Left ventricle myocardium inferior (tissue), 1 donor: ENCODE data around the gene MAP6D1. TPM values are rescaled to one million over a fixed set of nuclear protein-coding genes. Genes with fewer than 3 reads are reported as not detected.

Experiments
- DNase-seq: peaks from one replicate; pipeline ENCODE4 v3.0.0-alpha.2; 2020
- H3K27ac ChIP-seq: fragments of 200-600 bp; replicated peaks from 2 replicates; pipeline ENCODE4 v1.8.0; 2021
- H3K27me3 ChIP-seq: fragments of 200-600 bp; 2 replicates; pipeline ENCODE4 v1.8.0; 2021; ENCODE audit warnings: low read depth
- H3K36me3 ChIP-seq: fragments of 200-600 bp; 2 replicates; pipeline ENCODE4 v1.8.0; 2021
- H3K4me1 ChIP-seq: fragments of 200-600 bp; 2 replicates; pipeline ENCODE4 v1.8.0; 2021
- H3K4me3 ChIP-seq: fragments of 200-600 bp; 2 replicates; pipeline ENCODE4 v1.8.0; 2021; ENCODE audit warnings: mild to moderate bottlenecking, moderate library complexity
- H3K9me3 ChIP-seq: fragments of 200-600 bp; replicated peaks from 2 replicates; pipeline ENCODE4 v1.8.0; 2021
- CTCF ChIP-seq: fragments of 200-600 bp; IDR thresholded peaks from 2 replicates; pipeline ENCODE4 v1.8.0; 2021; ENCODE audit warnings: antibody characterized with exemption, mild to moderate bottlenecking, borderline replicate concordance
- intact Hi-C: fragments of 100-400 bp; cut with micrococcal nuclease; formaldehyde crosslinking; loops from one replicate; pipeline ENCODE4 v1.11.0; 2022
- total RNA-seq: library from RNA; stranded (reverse); fragmentation: NEBNext Ultra II Directional; extraction: Animal tissue kit (Norgen Biotek cat#: 25700); gene quantifications from one replicate; pipeline ENCODE4 v1.2.1, GENCODE V29; 2021
- donor health status: DM: no; HTN: yes; CAD: no; lungs with severe emphysema.

MAP6D1 gene
- total RNA-seq, 1 donor from 2014 or later = 2.4 TPM

- H3K27ac ChIP-seq = no peak overlapping the region
- H3K4me1 ChIP-seq = peaks cover 16% of the 10 kb centered on the region
- H3K9me3 ChIP-seq = no peaks in the 10 kb centered on the region
- no peak overlapping the region for H3K4me3 ChIP-seq
- no peak for TF ChIP-seq CTCF
- no peaks in the 10 kb centered on the region for H3K27me3 ChIP-seq
- peaks cover 81% of the 10 kb centered on the region for H3K36me3 ChIP-seq
- peak; percentile 46 for DNase-seq
- intact Hi-C loops = no loop called here
Measured at GRCh38 chr3:183775781-183776180, 49.6 kb downstream of the MAP6D1 start.

- no peak overlapping the region for H3K27ac ChIP-seq
- no peaks in the 10 kb centered on the region for H3K9me3 ChIP-seq
- H3K27me3 ChIP-seq = no peaks in the 10 kb centered on the region
- H3K4me1 ChIP-seq = peaks cover 16% of the 10 kb centered on the region
- no peak for DNase-seq
- no peak for TF ChIP-seq CTCF
- peaks cover 70% of the 10 kb centered on the region for H3K36me3 ChIP-seq
- intact Hi-C loops = no loop called here
- no peak overlapping the region for H3K4me3 ChIP-seq
Measured at GRCh38 chr3:183774631-183775030, 50.7 kb downstream of the MAP6D1 start.

DNA sequence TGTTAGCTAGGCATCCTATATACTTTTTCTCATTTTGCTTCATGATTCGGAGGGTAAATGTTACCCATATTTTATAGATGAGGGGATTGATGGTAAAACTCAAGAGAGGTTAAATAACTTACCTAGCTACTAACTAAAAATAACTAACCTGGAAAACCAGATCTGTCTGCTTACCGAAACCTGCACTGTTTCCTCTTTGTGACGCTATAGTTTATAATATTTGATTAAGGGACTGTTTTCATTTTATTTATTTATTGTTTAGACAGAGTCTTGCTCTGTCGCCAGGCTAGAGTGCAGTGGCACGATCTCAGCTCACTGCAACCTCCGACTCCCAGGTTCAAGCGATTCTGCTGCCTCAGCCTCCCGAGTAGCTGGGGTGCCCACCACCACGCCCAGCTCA lies 55.9 kb downstream of the MAP6D1 start:
- intact Hi-C loops = loop anchor here (5.0 kb wide), 1 partner anchor 302 kb away; no protein-coding TSS in a partner anchor
- TF ChIP-seq CTCF = no peak
- H3K27ac ChIP-seq = no peak overlapping the region
- H3K36me3 ChIP-seq = peaks cover 35% of the 10 kb centered on the region
- H3K4me3 ChIP-seq = no peak overlapping the region
- H3K9me3 ChIP-seq = no peaks in the 10 kb centered on the region
- DNase-seq = no peak
- H3K27me3 ChIP-seq = no peaks in the 10 kb centered on the region
- H3K4me1 ChIP-seq = peaks cover 22% of the 10 kb centered on the region

GRCh38 chr3:183768114-183768513 lies 57.3 kb downstream of the MAP6D1 start:
- H3K4me1 ChIP-seq = peaks cover 22% of the 10 kb centered on the region
- no peaks in the 10 kb centered on the region for H3K9me3 ChIP-seq
- TF ChIP-seq CTCF = no peak
- intact Hi-C loops = loop anchor here (5.0 kb wide), 1 partner anchor 301 kb away; no protein-coding TSS in a partner anchor
- no peak overlapping the region for H3K27ac ChIP-seq
- no peak overlapping the region for H3K4me3 ChIP-seq
- peaks cover 32% of the 10 kb centered on the region for H3K36me3 ChIP-seq
- DNase-seq = no peak
- no peaks in the 10 kb centered on the region for H3K27me3 ChIP-seq

DNA sequence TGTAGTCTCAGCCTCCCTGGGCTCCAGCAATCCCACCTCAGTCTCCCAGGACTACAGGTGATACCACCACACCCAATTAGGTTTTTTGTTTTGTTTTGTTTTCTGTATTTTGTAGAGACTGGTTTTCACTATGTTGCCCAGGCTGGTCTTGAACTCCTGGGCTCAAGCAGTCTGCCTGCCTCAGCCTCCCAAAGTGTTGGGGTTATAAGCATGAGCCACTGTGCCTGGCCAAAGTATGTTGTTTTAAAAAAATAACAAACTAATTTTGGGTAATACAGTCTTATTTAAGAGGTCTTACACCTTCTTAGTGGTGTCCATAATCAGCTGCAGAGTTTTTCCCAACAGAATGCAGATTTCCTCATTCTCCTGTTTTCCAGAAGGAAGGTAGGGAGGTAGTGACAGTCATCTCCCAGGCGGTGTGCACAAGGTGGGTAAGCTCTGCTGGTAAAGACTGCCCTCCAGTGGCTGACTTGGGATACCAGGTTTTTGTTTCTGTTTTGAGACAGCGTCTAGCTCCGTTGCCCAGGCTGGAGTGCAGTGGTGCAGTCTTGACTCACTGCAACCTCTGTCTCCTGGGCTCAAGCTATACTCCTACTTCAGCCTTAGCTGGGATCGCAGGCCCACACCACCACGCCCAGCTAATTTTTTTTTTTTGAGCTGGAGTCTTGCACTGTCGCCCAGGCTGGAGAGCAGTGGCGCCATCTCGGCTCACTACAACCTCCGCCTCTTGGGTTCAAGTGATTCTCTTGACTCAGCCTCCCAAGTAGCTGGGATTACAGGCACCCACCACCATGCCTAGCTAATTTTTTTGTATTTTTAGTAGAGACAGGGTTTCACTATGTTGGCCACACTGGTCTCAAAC lies 58.4 kb downstream of the MAP6D1 start:
- H3K4me3 ChIP-seq = no peak overlapping the region
- peaks cover 22% of the 10 kb centered on the region for H3K4me1 ChIP-seq
- peak; percentile 88 for TF ChIP-seq CTCF
- no peaks in the 10 kb centered on the region for H3K27me3 ChIP-seq
- H3K36me3 ChIP-seq = peaks cover 36% of the 10 kb centered on the region
- intact Hi-C loops = loop anchor here (5.0 kb wide), 1 partner anchor 300 kb away; no protein-coding TSS in a partner anchor
- no peaks in the 10 kb centered on the region for H3K9me3 ChIP-seq
- peak; percentile 48 for DNase-seq
- H3K27ac ChIP-seq = no peak overlapping the region
